ENCODE measurements around the gene CDC42BPB.

DNA sequence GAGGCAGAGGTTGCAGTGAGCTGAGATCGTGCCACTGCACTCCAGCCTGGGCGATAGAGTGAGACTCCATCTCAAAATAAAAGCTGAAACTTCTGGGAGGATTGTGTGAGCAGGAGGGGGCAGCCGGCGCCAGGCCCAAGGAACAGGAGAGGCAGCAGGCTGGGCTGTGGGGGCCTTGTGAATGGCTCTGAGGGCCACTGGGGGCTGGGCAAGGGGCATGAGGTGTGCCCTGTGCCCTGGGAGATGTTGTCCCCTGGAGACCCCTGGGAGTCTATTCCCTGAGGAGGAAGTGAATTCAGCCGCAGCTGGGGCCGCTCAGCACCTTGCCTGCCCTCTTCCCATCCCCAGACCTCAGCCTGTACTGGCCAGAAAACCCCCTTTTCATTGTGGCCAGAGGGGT, 31.6 kb upstream of the CDC42BPB start:
- TF ChIP-seq POLR2AphosphoS5 (IDR thresholded peaks at IDR 0.05) (no peak), POLR2A (IDR thresholded peaks at IDR 0.05; ENCODE audit: low read depth) (no peak)

Measured in esophagus muscularis mucosa (tissue), 2 donors.